Measurements from ENCODE around the gene MYO9B.

MYO9B gene

GRCh38 chr19:17075035-17075863 lies at the start of gene MYO9B, which contains the start of gene HAUS8:
Gene MYO9B, plus strand, starts transcription at chr19:17075777. Its CDS starts 25,941 bp downstream, at chr19:17101718.
Gene HAUS8, minus strand, starts transcription at chr19:17075452. Its CDS starts 30 bp downstream, at chr19:17075422.
- DNase-seq = peak; percentile 100

DNA sequence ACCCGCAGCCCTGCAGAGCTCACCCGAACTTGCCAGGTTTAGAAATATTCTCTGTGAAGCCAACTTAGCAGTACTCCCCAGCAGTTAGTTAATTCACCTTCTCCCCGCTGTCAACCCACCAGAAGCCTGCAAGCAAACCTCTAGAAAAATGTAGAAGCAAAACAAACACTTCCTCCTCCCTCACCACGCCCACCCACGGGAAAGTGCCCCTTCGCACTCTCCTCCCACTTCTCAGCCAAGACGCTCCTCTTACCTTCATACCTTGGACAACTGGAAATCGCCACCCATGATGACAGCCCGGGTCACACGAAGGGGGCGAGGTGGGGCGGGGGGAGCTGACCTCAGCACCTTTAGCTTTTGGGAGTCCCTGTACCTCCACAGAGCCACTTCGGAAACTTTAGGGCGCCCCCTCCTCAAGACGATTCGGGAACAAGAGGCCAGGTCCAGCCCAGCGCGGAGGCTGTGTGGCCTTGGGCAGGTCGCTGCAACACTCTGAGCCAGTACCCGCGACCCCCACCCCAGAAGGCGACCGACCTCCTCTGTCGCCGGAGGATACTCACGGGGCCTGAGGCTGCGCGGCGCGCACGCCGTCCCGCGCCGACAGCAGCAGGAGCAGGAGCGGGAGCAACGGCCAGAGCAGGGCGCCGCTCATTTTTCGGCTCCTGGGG lies 49.5 kb upstream of the MYO9B start:
- no peak for DNase-seq

GRCh38 chr19:17026706-17027534 lies 48.7 kb upstream of the MYO9B start, which contains the start of gene CPAMD8:
Gene CPAMD8, minus strand, starts transcription at chr19:17026810. Its CDS starts 168 bp downstream, at chr19:17026642.
- no peak for DNase-seq

DNA sequence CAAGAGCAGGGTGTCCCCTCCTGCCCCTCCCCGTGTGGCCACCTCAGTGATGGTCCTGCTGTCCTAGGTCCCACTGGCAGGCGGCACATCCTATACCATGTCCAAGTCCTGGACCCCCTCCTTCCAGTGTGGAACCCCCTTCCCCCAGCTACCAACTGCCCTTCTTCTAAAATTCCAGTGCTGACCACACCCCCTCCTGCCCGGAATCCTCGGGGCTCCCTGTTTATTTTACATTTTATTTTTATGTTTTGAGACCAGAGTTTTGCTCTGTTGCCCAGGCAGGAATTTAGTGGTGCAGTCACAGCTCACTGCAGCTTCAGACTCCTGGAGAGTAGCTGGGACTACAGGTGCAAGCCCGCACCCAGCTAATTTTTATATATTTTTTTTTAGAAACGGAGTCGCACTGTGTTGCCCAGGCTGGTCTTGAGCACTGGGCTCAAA lies 48.0 kb upstream of the MYO9B start:
- DNase-seq = no peak

- no peak for DNase-seq
Measured at GRCh38 chr19:17031741-17032140, 43.8 kb upstream of the MYO9B start.

DNA sequence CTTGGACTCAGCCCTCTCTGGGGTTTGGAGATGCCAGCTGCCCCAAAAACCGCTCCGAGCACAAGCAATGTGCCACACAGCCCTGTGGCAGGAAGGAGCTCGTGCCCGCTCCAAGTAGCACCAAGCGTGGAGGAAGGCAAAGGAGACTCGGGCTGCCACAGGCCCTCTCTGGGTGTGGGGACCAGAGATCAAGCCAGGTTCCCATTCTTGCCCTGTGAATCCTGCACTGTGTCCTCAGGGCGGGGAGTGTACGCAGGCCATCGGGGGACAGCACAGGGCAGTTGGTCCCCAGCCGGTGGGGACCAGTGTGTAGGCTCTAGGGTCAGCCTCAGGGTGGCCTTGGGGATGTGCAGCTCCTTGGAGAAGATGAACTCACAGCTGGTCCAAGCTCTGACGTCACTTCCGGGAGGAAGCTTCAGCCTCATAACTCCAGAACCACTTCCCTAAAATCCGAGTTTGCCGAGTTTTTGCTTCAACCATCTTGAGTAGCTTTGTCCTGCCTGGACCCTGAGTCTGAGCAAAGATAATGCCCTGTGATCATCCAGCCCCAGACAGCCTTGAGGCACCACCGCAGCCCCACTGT lies 39.6 kb upstream of the MYO9B start:
- no peak for DNase-seq

GRCh38 chr19:17036640-17037039 lies 38.9 kb upstream of the MYO9B start:
- no peak for DNase-seq

DNA sequence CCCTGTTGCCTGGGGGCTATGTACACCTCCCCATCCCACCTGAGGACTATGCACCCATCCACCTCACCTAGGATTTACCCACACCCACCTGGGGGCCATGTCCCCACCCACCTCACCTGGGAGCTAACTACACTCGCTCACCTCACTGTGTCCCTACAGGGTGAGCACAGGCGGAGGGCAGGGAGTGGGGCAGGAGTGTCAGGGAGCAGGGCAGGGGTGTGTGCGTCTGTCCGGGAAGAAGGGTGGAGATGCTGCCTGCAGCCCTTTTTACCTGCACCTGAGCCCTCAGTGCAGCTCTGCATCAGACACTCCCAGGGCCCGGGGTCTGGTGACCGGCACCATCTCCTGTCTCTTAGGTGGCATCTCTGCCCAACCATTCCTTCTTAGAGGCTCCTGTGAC lies 38.4 kb upstream of the MYO9B start:
- DNase-seq = no peak

DNA sequence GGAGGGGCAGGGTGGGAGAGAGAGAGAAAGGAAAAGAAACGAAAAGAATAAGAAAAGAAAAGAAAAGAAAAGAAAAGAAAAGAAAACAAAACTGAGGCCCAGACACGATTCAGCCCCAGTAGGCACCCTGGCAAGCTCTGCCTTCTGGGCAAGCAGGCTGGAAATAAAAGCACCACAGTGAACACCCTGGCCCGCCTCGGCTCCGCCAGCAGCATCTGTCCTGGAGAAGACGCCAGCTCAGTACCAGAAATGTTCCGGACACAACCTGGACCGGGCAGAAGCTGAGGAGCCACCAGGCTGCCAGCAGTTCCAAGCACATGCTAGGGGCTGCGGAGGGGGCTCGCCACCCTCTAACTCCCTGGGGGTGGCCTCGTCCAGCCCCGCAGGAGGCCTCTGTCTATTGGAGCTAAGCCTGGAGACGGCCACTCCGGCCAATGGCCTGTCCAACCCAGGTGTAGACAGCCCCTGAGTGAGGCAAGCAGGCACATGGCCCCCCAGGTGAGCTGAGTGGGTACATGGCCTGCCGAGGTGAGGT lies 37.5 kb upstream of the MYO9B start:
- no peak for DNase-seq

GRCh38 chr19:17041976-17042375 lies 33.6 kb upstream of the MYO9B start:
- no peak for DNase-seq

GRCh38 chr19:17043744-17044143 lies 31.8 kb upstream of the MYO9B start:
- DNase-seq = no peak

GRCh38 chr19:17045907-17046502 lies 29.6 kb upstream of the MYO9B start:
- no peak for DNase-seq

DNA sequence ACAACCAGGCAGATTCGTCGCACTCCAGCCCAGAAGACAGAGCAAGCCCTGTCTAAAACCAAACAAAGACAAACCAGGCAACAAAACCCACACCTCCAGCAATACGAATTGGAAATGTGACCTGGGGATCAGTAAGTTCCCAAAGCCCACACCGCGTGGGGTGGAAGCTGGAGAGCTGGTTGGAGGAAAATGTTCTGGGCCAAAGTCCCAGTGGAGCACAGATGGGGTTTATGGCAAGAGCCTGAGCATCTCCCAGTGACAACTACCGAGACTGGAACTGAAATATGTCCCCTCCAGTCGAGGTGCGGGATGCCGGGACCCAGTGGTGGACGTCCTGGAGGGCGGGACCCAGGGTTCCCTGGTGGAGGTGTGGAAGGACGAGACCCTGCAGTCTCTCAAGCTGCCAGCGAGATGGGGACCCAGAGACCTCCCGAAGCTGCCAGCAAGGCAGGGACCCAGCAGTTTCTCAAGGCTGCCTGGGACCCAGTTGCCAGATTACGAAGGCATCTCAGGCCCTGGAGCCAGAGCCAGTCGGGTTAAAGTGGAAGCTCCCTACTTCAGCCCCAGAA lies 26.6 kb upstream of the MYO9B start:
- no peak for DNase-seq

DNA sequence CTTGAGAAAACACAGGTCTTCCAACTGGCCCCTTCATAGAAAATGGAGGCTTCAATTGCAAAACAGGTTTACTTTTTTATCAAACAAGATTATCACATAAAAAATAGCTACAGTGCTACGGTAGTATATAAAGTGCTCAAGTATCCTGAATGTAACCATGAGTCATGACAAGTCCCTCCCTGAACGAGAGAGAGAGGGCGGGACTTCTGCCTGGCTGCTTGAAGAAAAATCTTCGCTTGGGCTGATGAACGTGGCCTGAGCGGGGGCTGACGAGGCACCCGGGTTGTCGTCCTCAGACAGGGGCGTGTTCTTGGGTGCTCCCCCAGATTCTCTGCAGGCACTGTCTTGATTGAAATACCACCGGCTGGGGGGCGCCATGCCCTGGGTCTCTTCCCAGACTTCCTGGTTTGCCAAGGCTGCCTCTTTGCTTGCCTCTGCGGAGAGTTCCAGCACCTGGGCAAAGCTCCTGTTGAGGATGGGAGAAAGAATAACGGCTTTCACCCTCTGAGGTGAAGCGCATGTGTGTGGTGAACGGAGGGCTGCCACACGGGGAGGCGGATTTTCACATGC lies 25.8 kb upstream of the MYO9B start:
- DNase-seq = no peak

DNA sequence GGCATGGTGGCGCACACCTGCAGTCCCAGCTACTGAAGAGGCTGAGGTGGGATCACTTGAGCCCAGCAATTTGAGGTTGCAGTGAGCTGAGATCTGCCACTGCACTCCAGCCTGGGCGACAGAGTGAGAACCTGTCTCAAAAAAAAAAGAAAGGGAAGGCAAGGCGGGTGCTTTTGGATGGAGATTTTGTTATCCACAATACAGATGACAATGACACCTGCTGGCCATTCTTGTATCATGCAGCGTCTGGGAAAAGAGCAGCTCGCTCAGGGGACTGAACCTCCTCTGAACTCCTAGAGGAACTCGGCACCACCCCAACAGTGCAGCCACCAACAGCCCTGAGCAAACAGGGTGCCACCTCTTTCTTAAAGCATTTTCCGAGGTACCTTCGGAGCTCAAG lies 23.1 kb upstream of the MYO9B start:
- DNase-seq = peak; percentile 25

DNA sequence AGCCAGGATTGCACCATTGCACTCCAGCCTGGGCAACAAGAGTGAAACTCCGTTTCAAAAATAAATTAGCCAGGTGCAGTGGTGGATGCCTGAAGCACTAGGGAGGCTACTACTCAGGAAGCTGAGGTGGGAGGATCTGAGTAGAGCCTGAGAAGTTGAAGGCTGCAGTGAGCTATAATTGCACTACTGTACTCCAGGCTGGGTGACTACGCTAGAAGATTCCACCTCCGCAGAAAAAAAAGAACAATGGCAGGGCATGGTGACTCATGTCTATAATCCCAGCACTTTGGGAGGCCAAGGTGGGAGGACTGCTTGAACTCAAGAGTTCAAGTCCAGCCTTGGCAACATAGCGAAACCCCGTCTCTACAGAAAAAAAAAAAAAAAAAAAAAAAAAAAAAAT lies 20.8 kb upstream of the MYO9B start:
- DNase-seq = no peak

- no peak for DNase-seq
Measured at GRCh38 chr19:17055636-17056035, 19.9 kb upstream of the MYO9B start.

DNA sequence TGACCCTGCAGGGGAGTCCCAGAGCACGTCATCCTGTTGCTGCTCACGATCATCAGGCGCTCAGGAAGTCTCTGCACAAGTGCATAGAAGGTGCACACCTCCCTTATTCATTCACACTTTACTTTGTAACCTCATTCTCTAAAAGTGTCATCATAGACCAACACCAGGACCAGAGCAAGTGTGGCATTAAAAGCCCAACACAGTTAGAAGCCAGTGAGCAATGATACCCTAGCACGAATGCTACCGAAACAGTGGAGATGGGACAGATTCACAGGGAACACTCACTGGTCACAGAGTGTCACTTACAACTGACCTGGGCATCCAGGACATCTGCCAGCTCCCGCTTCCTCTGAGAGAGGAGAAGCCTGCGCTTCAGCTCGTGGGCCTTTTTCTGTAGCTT lies 17.3 kb upstream of the MYO9B start:
- no peak for DNase-seq

DNA sequence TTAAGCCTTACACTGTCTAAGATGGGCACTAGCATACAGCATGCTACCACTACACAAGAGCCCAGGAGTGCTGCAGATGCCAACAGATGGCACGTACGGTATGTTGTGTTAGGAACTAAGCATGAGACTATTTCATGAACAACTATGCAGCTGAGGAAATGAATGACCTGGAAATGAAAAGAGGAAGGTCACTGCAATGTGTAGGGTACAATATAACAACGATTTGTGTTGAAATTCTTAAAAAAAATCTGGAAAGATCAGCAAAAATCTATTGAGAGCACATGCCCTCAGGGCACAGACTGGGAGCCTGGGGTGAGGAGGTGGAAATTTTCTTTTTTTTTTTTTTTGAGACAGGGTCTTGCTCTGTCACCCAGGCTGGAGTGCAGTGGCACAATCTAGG lies 14.8 kb upstream of the MYO9B start:
- no peak for DNase-seq

- no peak for DNase-seq
Measured at GRCh38 chr19:17061205-17061604, 14.4 kb upstream of the MYO9B start.

DNA sequence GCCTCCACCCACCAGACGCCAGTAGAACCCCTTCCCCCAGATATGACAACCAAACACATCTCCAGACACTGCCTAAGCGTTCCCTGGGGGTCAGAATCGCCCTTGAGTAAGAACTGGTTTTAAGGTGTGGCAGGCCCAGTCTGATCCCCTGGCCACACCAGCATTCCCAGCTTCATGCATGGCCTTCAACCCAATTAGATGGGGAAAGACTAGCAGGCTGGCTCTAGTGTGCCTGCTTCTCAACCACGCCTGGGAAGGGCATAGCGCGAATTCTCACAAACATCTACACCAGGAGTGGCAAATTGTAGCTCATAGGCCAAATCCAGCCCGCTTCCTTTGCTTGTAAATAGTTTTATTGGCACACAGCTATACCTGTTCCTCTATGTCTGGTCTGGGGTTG lies 13.9 kb upstream of the MYO9B start:
- DNase-seq = no peak

All from stimulated activated CD4-positive, alpha-beta T cell treated with anti-CD3 and anti-CD28 coated beads, Interleukin-4, amount 100 ng/mL, for 24 hours (primary cell).